HG03280 (cell line): ENCODE data around the gene SDC4.

Source experiments
- ATAC-seq: cut with Tn5 transposase; IDR thresholded peaks from one replicate; pipeline ENCODE4 v1.9.1; 2021; ENCODE audit warnings: mild to moderate bottlenecking, moderate library complexity; ENCODE audit not compliant: unreplicated experiment

Gene SDC4

GRCh38 chr20:45322952-45323383 lies 25.3 kb downstream of the SDC4 start:
- ATAC-seq: no peak

GRCh38 chr20:45320948-45321595 lies 27.2 kb downstream of the SDC4 start:
- no peak for ATAC-seq

- ATAC-seq: no peak
Measured at GRCh38 chr20:45318948-45319347, 29.3 kb downstream of the SDC4 start.

GRCh38 chr20:45318386-45318939 lies 29.8 kb downstream of the SDC4 start:
- ATAC-seq: no peak

GRCh38 chr20:45317826-45318225 lies 30.4 kb downstream of the SDC4 start:
- ATAC-seq: no peak

GRCh38 chr20:45316150-45317080 lies 31.8 kb downstream of the SDC4 start:
- ATAC-seq: no peak

- ATAC-seq: no peak
Measured at GRCh38 chr20:45315672-45316071, 32.6 kb downstream of the SDC4 start.

- no peak for ATAC-seq
Measured at GRCh38 chr20:45313943-45314342, 34.3 kb downstream of the SDC4 start.

GRCh38 chr20:45313065-45313695 lies 35.0 kb downstream of the SDC4 start:
- ATAC-seq: no peak

- ATAC-seq: no peak
Measured at GRCh38 chr20:45312241-45312640, 36.0 kb downstream of the SDC4 start.

GRCh38 chr20:45311589-45312211 lies 36.5 kb downstream of the SDC4 start:
- no peak for ATAC-seq

- ATAC-seq: no peak
Measured at GRCh38 chr20:45309075-45309474, 39.1 kb downstream of the SDC4 start.

- ATAC-seq: no peak
Measured at GRCh38 chr20:45308117-45308778, 40.0 kb downstream of the SDC4 start, which contains the start of gene MATN4. Gene MATN4 (minus strand): TSS chr20:45308299. CDS start chr20:45305582, 2,717 bp downstream.

GRCh38 chr20:45307076-45307640 lies 41.1 kb downstream of the SDC4 start:
- ATAC-seq: no peak

GRCh38 chr20:45306431-45306982 lies 41.7 kb downstream of the SDC4 start, which contains the start of gene RBPJL:
Gene RBPJL (plus strand): TSS chr20:45306840. CDS start chr20:45306923, 83 bp downstream.
- no peak for ATAC-seq

- no peak for ATAC-seq
Measured at GRCh38 chr20:45305262-45305661, 43.0 kb downstream of the SDC4 start.

GRCh38 chr20:45304464-45304999 lies 43.7 kb downstream of the SDC4 start:
- ATAC-seq: no peak

GRCh38 chr20:45303586-45304463 lies 44.4 kb downstream of the SDC4 start:
- no peak for ATAC-seq
